CD4-positive, alpha-beta T cell treated with Interleukin-15 for 1 hour (primary cell): ENCODE results near the gene IMPG1.

Source experiments
- DNase-seq: peaks from one replicate; pipeline ENCODE4 v3.0.0-alpha.2; 2020

Gene IMPG1, protein sequence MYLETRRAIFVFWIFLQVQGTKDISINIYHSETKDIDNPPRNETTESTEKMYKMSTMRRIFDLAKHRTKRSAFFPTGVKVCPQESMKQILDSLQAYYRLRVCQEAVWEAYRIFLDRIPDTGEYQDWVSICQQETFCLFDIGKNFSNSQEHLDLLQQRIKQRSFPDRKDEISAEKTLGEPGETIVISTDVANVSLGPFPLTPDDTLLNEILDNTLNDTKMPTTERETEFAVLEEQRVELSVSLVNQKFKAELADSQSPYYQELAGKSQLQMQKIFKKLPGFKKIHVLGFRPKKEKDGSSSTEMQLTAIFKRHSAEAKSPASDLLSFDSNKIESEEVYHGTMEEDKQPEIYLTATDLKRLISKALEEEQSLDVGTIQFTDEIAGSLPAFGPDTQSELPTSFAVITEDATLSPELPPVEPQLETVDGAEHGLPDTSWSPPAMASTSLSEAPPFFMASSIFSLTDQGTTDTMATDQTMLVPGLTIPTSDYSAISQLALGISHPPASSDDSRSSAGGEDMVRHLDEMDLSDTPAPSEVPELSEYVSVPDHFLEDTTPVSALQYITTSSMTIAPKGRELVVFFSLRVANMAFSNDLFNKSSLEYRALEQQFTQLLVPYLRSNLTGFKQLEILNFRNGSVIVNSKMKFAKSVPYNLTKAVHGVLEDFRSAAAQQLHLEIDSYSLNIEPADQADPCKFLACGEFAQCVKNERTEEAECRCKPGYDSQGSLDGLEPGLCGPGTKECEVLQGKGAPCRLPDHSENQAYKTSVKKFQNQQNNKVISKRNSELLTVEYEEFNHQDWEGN

DNA sequence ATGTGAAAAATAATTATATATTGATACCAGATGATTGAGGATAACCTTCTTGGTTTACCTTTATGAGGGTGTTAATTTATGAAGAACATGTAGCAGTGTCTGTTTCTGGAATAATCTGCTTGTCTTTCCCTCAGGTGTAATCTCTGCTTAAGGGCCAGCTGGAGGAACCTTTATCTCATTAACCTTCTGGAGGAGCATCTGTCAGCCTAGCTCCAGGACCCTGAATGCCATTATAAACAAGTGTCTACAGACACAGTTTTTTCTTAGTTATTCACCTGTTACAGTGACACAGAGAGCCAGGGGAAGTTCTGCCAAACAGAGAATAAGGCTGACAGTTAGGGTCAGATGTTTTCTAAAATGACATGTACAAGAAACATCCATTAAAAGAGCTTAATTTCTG, at the start of gene IMPG1:
Gene IMPG1, minus strand, starts transcription at position 101 of the 400 bp plus-strand sequence. CDS start 174 bp downstream, outside the sequence.
- no peak for DNase-seq

- no peak for DNase-seq
These were observed 47.8 kb upstream of the IMPG1 start for GRCh38 chr6:76120302-76120701.

DNA sequence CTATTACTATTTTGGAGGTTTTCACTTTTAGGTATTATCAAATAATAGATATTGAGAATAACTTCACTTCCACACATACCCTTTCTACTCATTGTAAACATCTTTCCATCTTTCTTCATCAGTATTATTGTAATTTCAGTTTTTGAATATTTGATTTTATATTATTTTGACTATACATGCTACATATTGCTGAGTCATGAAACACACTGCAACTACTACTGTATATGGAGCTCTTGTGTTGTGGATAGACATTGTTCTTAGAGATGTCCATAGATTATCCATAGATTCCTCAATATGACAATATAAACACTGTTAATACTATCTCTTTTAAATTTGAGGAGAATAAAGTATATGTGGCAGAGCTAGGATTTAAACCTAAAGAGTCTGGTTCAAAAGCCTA, 819 bp upstream of the IMPG1 start:
- no peak for DNase-seq

- no peak for DNase-seq
These were observed 15.0 kb downstream of the IMPG1 start for GRCh38 chr6:76057469-76057868.

DNA sequence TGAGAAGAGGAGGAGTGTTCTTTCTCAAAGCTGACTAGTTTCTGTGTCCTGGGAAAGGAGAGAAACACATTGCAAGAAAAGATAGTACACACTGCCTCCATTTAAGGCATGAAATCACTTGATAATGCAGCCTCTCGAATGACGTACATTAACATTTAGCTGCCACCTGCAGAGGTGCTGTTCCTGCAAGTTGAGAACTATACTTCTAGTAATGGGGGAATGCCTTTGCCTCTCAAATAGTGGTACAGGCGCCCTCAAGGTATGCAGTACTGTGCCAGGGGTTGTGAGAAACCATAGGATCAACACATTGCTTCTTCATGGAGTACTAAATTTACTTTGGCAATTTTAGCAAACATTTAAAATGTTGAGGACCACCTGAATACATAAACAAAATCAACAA, 20.1 kb downstream of the IMPG1 start:
- no peak for DNase-seq

DNA sequence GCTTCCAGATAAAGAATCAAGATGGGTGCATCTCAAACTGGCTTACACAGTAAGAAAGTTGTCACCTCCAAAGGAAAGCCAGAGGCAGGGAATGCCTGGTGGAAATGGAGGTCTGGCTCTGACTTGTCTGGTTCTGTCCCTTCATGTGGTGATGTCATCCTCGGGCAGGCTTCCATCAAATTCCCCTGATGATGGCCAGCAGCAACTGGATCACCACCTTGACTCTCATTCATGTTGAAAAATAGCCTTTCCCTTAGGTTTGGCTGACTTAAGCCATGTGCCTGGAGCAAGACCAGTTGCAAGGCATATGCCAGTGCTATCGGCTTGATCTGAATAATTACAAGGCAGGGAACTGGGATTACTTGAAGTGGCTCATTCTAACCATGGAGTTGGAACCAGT, 28.8 kb downstream of the IMPG1 start:
- no peak for DNase-seq

- DNase-seq: no peak
These were observed 36.7 kb downstream of the IMPG1 start for GRCh38 chr6:76035713-76036112.

- DNase-seq: no peak
These were observed 46.4 kb downstream of the IMPG1 start for GRCh38 chr6:76026101-76026500.

- no peak for DNase-seq
These were observed 57.6 kb downstream of the IMPG1 start for GRCh38 chr6:76014626-76015530.

DNA sequence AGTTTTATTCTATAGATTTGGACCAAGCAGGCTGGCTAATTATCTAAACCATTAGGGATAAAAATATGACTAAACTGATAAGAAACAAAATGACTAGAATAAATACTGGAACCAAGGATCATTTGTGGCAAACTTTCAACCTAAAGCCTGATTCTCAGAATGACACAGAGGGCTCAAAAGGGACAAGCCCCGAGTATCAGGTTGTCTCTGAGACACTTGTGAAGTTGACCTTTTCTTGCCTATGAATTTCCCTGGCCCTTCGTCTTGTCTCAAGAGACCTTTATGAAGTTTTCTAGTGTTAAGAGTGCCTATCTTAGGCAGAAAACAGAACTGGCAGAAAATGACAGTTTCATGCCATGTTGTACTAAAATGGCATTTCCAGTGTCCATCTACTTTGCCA, 68.3 kb downstream of the IMPG1 start:
- DNase-seq: no peak

DNA sequence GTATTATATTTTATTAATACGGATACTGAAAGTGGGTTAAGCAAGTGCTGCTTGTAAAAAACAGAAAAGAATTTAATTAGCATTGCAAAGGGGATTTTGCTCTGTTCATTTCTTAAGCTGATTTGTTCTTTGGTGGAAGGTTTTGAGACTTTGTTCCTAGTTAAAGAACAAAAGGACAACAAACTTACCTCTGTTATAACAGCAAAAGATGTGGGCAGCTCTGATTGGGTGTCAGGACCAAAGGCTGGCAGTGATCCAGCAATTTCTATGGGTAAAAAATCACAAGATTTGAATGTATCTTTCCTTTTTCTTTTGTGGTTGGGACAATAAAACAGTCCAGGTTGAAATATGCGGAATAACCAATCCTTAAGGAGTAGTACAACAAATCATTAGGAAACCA, 68.8 kb downstream of the IMPG1 start:
- no peak for DNase-seq

GRCh38 chr6:76003113-76003512, 69.3 kb downstream of the IMPG1 start:
- no peak for DNase-seq

DNA sequence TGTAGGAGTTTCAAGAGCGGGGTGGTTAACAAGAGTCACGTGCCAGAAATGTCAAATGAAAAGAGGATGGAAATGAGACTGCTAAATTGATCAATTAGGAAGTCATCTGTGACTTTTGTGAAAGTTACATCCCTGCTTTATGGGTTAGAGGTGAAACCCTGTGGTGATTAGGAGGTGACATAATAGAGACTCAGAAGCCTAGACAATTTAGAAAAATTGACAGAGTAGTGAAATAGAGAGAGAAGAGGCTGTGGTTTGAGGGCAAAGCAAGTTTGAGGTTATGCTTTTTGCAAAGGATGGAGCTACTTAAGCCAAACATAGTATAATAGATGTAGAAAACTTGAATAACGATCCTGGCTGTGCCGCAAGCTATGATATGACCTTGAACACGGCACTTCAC, 71.8 kb downstream of the IMPG1 start:
- DNase-seq: no peak

DNA sequence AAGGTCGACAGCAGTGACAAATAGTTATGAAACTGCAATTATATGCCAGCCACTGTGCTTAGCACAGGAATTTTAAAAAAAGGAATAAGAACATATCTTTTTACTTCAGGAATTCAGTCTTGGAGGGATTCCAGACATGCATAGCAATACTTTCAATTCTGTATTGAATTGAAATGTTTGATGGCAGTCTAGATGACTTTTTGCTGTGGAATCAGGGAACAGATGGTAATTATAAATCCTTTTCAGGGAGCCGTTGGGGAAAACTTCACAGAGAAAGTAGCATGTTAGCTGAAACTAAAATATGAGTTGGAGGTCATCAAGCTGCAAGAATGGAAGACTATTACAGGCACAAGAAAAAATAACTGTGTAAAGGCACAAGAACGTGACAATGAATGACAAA, 74.8 kb downstream of the IMPG1 start:
- no peak for DNase-seq

DNA sequence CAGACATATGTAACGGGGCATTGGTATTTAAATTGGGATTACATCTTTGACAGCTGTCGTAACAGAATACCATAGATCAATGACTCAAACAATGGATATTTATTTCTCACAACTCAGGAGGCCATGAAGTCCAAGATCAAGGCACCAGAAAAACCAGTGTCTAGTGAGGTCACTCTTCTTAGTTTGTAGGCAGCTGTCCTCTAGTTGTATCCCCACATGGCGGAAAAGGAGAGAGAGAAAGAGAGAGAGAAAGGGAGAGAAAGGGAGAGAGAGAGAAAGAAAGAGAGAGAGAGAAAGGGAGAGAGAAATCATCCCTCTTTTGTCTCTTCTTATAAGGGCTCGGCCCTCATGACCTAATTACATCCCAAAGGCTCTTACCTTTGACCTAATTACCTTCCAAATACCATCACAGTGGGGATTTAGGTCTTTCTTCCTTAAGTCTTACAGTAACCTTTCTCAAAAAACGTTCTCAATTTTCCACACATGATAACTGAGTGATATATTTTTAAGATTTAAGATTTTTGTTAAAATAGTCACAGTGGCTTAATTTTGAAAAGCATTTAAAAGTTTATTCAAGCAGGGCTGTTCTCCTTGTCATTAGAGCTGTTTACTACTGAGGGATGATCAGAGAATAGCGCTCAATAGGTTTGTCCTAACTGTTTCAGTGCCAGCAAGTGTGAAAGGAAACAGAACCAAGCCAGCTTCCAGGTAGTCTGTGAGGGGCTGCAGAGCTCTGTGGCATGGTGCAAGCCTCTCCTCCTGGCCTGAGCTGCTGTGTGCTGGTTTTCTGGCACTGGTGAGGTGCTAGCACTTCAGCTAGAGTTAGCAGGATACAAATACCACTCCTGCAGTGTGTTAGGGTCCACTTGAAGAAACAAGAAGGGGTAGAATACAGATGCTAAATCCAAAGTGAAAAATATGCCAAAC, 79.0 kb downstream of the IMPG1 start:
- DNase-seq: no peak

DNA sequence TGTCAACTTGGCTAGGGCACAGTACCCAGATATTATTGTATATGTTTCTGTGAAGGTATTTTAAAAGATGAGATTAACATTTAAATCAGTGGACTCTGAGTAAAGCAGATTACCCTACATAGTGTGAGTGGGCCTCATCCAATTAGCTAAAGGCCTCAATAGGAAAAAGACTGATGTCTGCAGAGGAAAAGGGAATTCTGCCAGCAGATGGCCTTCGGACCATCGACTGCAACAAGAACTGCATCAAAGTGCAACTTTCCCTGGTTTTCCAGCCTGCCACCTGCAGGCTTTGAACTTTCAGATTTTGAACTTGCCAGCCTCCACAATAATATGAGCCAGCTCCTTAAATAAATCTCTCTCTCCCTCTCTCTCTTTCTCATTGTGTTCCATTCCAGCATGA, 80.5 kb downstream of the IMPG1 start:
- no peak for DNase-seq

DNA sequence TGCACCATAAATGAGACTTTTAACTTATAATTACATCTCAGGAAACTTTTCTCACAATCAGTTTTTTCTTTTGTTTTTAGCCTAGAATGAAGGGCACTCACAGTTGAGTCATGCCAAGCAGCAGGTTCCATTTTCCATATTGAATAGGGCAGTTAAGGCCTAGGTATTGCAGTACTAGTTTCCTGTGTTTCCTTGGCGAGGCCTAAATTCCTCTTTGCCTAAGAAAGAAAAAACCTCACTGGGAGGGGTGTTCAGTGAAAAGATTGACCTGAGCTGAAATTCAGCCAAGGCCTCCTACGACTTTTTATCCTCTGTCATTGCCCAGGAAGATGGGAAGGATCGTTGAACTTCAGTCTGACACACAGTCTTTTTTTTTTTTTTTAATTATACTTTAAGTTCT, 85.5 kb downstream of the IMPG1 start:
- no peak for DNase-seq

- DNase-seq: no peak
These were observed 96.6 kb downstream of the IMPG1 start for GRCh38 chr6:75975904-75976303.

GRCh38 chr6:75970093-75970492, 102.4 kb downstream of the IMPG1 start:
- DNase-seq: no peak

DNA sequence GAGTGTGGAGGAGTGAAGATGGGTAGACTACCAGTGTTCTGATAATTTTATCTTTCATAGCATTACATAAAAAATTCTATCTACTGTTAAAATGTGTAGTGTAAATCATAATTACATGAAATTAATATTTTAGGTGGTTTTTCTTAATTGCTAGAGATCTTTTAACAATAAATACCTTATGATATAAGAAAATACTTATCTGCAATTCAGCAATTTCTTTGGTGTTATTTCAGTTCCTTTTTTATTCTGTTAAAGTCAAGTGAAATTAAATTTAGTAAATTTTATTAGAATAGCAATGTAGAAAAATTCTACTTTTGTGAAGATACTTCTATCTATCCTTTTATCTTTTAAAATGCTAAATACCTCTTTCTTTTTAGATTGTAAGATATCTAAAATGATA, 104.3 kb downstream of the IMPG1 start:
- DNase-seq: no peak

GRCh38 chr6:75963569-75963968, 108.9 kb downstream of the IMPG1 start:
- no peak for DNase-seq

GRCh38 chr6:75952128-75952527, 120.3 kb downstream of the IMPG1 start:
- no peak for DNase-seq
